Skin epidermis (tissue), 12 donors: ENCODE results near the gene GLUL.

Experiments used
- H3K27ac ChIP-seq, 21 experiments: fragments of 200-600 bp; sonication (generic) in 11 of 21; one replicate each; pipeline ENCODE4 v1.5.0; 2020; ENCODE audit warnings: mild to moderate bottlenecking in 3 of 21, inconsistent platforms in 2 of 21, moderate library complexity in 2 of 21
- H3K4me3 ChIP-seq, 7 experiments: fragments of 200-600 bp; sonication (generic) in 2 of 7; one replicate each; pipeline ENCODE4 v1.5.0; 2020; ENCODE audit warnings: inconsistent platforms in 2 of 7, mild to moderate bottlenecking in 2 of 7, moderate library complexity in 1 of 7

GLUL gene

DNA sequence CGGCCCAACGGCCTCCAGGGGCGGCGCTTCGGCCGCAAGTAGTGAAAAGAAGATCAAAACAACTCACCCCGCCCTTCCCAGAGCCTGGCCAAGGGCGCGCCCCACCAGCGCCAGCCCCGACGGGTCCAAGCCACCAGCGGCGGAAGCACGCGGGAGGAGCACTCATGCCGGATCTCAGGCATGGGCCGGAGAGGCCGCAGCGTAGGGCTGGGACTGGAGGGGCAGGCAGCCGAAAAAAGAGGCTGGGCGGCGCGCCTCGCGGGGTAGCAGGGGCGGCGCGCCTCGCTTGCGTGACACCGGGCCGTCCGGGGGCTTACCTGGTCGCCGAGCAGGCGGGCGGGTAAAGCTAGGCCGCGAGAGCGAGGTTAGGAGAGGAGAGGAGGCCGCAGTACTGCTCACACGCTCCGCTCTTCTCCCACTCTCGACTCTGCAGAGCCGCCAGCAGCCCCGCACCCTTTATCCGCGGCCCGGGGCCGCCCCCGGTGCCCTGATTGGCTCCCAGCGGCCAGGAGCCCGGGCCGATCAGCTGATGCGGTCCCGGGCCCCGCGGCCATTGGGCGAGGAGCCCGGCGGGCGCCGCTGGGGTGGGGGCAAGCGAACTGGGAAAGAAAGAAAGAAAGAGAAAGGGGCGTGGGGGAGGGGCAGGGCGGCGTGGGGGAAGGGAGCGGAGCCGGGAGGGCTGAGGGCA, at the start of gene GLUL:
Gene GLUL, minus strand, starts transcription at position 429 of the 688 bp plus-strand sequence. CDS start 3,053 bp downstream, outside the sequence.
- H3K27ac ChIP-seq = peak within 1 kb of the TSS; percentile 72 to 99 (median 96)

GRCh38 chr1:182438326-182438725, 46.7 kb upstream of the GLUL start:
- H3K27ac ChIP-seq = no peak overlapping the region
- no peak overlapping the region for H3K4me3 ChIP-seq

More for the DNA sequence above, at the start of gene GLUL:
- H3K4me3 ChIP-seq = peak within 1 kb of the TSS; percentile 48 to 90 (median 64)

- no peak overlapping the region for H3K27ac ChIP-seq
Measured at GRCh38 chr1:182433580-182433979, 42.0 kb upstream of the GLUL start.

DNA sequence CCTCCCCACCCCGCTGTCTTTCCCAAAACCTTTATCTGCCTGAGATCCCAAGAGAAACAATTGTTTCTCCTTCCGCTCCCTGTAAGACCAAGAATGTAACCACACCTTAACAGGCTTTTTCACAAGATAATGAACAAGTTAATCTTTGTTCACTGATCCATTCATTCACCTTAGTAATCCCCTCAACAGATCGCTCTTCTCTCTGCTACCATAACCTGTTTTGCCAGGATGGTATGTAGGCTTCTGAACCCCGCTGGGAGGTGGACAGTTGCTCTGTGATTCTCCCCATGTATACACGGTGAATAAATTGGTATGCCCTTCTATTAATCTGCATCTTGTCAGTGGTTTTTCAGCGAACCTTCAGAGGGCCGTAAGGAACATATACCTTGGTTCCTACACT, 39.7 kb upstream of the GLUL start:
- H3K4me3 ChIP-seq = no peak overlapping the region
- H3K27ac ChIP-seq = no peak overlapping the region

More at GRCh38 chr1:182433580-182433979, 42.0 kb upstream of the GLUL start:
- no peak overlapping the region for H3K4me3 ChIP-seq

DNA sequence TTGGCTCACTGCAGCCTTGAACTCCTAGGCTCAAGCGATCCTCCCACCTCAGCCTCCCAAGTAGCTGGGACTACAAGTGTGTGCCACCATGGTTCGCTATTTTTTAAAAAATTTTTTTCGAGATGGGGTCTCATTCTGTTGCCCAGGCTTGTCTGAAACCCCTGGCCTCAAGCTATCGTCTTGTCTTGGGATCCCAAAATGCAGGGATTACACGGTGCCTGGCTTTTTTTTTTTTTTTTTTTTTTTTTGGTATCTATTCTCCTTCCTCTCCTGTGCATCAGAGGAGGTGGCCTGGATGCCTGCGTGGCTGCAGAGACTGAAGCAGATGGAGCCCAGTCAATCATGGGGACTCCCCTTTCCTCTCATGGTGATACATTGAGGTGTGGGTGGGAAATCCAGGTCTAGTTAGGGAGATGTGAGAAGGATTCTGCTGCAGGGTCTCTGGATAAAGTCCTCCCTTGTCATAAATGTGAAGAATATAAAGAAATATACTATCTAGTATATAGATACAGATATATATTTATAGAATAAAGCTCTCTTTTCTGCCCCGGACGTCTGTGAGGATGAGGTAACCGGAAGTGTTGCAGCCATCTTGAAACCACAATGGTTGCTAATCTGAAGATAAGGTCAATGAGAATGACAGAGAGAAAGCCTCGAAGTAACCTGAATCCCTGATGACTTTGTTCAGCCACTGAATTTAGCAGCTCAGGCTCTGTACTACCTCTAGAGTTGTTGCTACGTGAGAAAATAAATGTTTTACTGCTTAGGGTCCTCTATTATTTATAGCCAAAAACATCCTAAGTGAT, 38.9 kb upstream of the GLUL start:
- Histone ChIP-seq H3K27ac (no peak overlapping the region), H3K4me3 (no peak overlapping the region)

DNA sequence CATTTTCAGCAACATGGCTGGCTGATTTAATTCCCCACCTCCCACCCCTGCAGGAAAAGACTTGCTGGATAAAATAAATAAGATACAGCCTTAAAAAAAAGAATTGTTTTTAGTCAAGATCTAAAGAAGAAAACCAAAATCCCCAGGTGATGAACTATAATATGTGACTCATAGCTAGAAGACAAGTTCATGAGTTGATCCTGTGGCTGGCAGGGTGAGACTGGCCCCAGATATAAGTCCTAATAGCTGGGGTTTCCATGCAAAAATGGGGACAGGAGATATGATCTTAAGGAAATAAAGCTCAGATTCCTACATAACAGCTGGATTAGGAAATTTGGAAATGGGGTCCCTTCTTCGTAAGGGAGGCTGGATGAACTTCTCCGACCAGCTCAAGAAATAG, 36.5 kb upstream of the GLUL start:
- Histone ChIP-seq H3K4me3 (no peak overlapping the region), H3K27ac (no peak overlapping the region)

DNA sequence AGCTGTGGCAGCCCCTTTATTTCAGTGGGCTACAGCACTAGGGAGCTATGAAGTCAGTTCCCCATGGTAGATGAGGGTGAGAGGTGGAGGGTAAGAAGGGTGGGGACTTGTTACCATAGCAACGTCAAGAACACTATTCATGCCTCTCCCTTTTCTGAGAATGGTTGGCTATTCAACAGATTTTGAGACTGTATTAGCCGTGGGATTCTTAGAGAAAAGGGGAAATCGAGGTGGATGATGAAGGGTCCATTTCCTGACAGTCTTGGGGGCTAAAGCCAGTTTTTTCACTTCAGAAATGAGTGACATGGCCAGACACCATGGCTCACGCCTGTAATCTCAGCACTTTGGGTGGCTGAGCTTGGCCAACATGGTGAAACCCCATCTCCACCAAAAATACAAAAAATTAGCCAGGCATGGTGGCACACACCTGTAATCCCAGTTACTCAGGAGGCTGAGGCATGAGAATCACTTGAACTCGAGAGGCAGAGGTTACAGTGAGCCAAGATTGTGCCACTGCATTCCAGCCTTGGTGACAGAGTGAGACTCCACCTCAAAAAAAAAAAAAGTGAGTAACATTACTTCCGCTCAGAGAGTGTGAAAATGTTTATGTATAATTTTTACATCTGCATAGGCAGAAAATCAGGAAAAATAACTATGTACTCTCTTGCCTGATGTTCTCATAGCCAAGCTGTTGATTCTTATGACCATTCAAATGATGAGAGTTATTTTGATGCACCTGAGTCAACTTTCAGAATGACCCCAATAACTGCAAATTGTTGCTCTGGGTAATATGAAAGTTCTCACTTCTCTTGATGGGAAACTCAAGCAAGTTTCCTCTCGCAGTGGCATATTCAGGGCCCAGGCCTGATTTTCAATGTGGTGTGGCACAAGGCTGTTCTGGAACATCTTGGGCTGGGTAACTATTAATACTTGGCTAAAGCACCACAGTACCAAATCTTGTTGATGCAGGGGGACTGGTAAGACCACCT, 35.1 kb upstream of the GLUL start:
- no peak overlapping the region for H3K4me3 ChIP-seq

DNA sequence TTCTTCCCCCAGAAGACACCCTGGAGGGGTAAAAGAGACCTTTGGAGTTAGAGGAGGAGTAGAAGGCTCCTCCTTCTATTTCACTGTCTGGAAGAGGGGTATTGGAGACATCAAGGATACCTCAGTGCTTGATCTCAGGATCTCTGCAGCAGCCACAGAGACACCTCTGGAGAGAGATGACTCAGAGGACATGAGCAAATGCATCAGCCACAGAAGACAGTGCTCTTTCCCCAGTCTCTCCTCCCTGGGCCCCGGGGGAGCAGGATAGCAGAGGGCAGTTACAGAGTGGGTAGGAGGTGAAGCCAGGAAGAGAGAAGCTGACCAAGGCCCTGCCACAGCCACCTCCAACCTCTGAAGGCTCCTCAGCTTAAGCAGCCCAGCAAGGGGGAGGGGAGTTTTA, 24.2 kb upstream of the GLUL start:
- no peak overlapping the region for H3K27ac ChIP-seq
- no peak overlapping the region for H3K4me3 ChIP-seq

More for the DNA sequence above, 35.1 kb upstream of the GLUL start:
- H3K27ac ChIP-seq = no peak overlapping the region

- H3K4me3 ChIP-seq = no peak overlapping the region
- H3K27ac ChIP-seq = no peak overlapping the region
Measured at GRCh38 chr1:182413969-182414368, 22.4 kb upstream of the GLUL start.

DNA sequence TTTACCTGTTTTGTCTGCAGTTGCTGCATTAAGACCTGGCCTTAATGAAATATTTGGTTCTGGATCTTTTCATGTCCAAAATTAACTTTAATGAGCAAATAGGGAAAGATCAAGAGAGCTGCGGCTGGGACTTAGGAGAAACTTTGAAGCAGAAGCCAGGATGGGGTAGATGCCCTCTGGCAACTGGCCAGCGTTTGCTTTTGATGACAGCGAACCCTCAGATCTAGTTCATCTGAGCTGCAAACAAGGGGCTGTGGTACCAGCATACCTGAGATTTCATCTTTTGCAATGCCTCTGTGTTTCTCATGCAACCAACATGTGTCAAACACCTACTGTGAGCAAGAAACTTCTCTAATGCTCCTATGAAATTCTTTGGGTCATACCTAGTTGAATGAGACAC, 21.9 kb upstream of the GLUL start:
- Histone ChIP-seq H3K27ac (no peak overlapping the region), H3K4me3 (no peak overlapping the region)

DNA sequence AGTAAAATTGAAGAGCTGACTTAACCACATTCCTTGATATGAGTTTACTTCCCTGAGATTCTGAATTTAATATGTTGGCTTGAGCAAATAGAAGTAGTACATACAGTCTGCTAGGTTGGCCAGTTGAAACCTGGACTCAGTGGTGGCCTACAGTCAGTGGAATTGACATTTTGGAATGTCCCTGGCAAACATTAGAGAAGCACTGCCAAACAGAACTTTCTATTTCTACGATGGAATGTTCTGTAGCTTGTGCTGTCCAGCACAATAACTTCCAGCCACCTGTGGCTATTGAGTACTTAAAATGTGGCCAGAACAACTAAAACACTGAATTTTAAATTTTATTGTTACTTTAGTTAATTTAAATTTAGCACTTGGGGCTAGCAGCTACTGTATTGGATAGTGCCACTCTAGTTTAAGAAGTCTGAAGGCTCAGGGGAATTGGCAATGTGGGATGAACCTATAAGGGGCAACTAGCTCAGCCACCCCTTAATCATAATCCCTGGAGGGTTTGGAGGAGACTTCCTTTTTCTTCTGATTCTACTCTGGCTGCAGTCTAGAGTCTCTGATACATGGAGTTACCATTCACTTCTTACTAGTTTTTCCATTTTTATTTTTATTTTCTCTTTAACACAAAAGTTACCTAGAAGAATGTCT, 19.2 kb upstream of the GLUL start:
- no peak overlapping the region for H3K27ac ChIP-seq
- H3K4me3 ChIP-seq = no peak overlapping the region

DNA sequence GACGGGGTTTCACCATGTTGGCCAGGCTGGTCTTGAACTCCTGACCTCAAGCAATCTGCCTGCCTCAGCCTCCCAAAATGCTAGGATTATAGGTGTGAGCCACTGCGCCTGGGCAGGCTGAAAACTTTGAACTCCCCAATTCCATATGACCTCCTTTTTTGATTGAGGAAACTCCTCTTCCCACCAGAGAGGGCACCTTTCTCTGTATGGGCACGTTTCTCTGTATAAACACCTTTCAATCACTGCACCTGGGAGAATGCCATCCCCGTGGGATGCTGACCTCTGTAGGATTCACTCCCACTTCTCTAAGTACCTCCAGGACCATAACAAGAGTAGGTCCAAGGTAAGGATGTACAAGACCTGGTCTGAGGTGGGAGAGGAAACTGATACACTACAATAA, 18.5 kb upstream of the GLUL start:
- Histone ChIP-seq H3K4me3 (no peak overlapping the region), H3K27ac (no peak overlapping the region)

DNA sequence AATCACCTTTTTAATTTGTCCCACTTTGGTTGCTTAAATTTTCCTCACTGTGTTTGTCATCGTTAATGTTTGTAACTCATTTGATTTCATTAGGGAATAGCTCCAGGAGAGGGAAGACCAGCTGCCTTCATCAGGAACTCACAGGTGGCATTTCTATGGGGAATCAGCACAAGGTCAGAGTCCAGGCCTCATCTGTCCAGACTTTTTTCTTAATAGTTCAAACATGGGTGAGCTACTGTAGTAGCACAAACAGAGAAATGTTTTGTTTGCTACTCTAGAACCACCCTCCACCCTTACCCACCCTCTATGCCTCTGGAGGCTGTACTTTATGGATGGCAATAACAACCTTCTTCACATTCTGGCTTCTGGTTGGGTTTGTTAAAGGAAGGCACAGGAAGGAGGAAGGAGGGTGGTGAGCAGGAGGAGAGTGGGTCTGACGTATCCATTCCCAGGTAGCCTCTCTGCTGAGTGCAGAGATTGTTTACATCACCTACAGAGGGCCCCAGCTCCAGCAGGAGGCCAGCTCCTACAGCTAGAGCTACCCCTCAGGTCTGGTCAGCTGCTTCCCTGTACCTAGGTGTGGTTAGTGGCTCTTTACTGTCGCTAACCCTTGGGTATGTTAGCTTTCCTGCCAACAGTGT, 17.0 kb upstream of the GLUL start:
- Histone ChIP-seq H3K4me3 (no peak overlapping the region), H3K27ac (no peak overlapping the region)

- no peak overlapping the region for H3K27ac ChIP-seq
- H3K4me3 ChIP-seq = no peak overlapping the region
Measured at GRCh38 chr1:182407724-182408123, 16.1 kb upstream of the GLUL start.

DNA sequence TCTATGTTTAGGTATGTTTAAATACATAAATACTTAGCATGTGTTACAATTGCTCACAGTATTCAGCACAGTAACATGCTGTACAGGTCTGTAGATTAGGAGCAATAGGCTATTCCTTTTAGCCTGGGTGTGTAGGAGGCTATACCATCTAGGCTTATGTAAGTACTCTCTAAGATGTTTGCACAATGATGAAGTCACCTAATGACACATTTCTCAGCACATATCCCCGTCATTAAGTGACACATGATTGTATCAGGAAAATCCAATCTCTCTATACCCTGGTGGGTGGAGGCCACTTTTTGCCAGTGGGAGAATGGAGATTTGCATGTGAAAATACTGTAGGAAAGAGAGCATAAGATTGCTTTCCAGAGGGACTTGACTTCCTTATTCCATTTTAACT, 14.4 kb upstream of the GLUL start:
- H3K27ac ChIP-seq = no peak overlapping the region

DNA sequence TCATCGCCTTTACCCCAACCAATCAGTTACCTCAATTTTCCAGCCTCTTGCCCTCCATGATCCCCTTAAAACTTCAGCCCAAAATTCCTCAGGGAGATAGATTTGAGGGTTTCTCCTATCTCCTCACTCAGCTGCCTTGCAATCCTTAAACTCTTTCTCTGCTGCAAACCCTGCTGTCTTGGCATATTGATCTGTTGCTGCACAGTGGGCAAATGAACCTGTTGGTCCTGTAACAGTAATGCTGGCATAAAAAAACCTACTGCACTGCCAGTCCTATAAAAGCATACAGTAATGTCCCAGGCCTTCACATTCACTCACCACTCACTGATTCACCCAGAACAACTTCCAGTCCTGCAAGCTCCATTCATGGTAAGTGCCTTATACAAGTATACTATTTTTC, 14.0 kb upstream of the GLUL start:
- no peak overlapping the region for H3K27ac ChIP-seq

More for the DNA sequence above, 14.4 kb upstream of the GLUL start:
- no peak overlapping the region for H3K4me3 ChIP-seq

GRCh38 chr1:182404781-182405180, 13.2 kb upstream of the GLUL start:
- no peak overlapping the region for H3K4me3 ChIP-seq
- H3K27ac ChIP-seq = no peak overlapping the region

More for the DNA sequence above, 14.0 kb upstream of the GLUL start:
- H3K4me3 ChIP-seq = no peak overlapping the region

DNA sequence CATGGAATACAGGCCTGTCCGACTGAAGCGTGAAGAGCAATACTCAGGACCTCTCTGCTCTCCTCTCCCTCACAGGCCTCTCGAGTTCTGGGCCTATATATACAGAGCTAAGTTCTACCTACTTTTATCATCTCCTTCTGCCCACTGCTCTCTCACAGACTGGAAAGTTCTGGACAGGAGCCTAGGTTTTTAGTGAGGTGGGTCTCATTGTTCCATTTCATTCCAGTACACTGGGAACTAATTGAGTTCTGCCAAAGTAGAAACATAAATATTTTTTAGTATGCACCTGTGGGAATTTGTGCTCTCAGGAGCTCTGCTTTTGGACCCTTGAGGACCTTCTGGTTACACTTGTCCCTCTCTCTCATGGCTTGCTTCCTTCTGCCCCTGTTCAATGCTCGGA, 9.0 kb upstream of the GLUL start, which contains the start of gene TEDDM1:
Gene TEDDM1, minus strand, starts transcription at position 101 of the 400 bp plus-strand sequence. CDS start 182 bp downstream, outside the sequence.
- Histone ChIP-seq H3K4me3 (no peak within 1 kb of the TSS), H3K27ac (no peak within 1 kb of the TSS)
